HepG2 (cell line): ENCODE measurements around the gene HMGCS2. TPM values are rescaled to one million over a fixed set of nuclear protein-coding genes. Genes with fewer than 3 reads are reported as not detected.

Experiments
- ASH2L ChIP-seq: fragments of 300-600, 200-600 bp; sonication (generic); IDR thresholded peaks from 2 replicates; pipeline ENCODE4 v1.7.0; 2017; ENCODE audit warnings: low read depth, mild to moderate bottlenecking, moderate library complexity, mixed read lengths, low read length; ENCODE audit not compliant: insufficient read length
- DPF2 ChIP-seq: sonication (generic); formaldehyde crosslinking; IDR thresholded peaks from 2 replicates; pipeline ENCODE4 v1.4.0; 2020; ENCODE audit warnings: mild to moderate bottlenecking, low read depth, missing genetic modification reagents, borderline replicate concordance
- FOXA3 ChIP-seq: IDR thresholded peaks from 2 replicates; pipeline ENCODE4 v1.6.1; 2016; ENCODE audit warnings: missing genetic modification reagents, missing compliant biosample characterization
- FOXM1 ChIP-seq: sonication (generic); formaldehyde crosslinking; IDR thresholded peaks from 2 replicates; pipeline ENCODE4 v1.5.0; 2020; ENCODE audit warnings: missing genetic modification reagents
- HNF4A ChIP-seq: sonication (generic); formaldehyde crosslinking; IDR thresholded peaks from 2 replicates; pipeline ENCODE4 v1.4.0; 2020; ENCODE audit warnings: missing genetic modification reagents
- IRF9 ChIP-seq: sonication (generic); formaldehyde crosslinking; IDR thresholded peaks from 2 replicates; pipeline ENCODE4 v1.8.0; 2022; ENCODE audit warnings: missing genetic modification reagents, mild to moderate bottlenecking, borderline replicate concordance
- PAXIP1 ChIP-seq: sonication (generic); formaldehyde crosslinking; conservative IDR thresholded peaks from 2 replicates; pipeline ENCODE4 v1.4.0; 2020; ENCODE audit warnings: mild to moderate bottlenecking, missing genetic modification reagents, moderate library complexity
- SP4 ChIP-seq: sonication (generic); formaldehyde crosslinking; IDR thresholded peaks from 2 replicates; pipeline ENCODE4 v1.8.1; 2023; ENCODE audit warnings: mild to moderate bottlenecking, missing genetic modification reagents
- ZNF597 ChIP-seq: sonication (generic); formaldehyde crosslinking; IDR thresholded peaks from 2 replicates; pipeline ENCODE4 v1.5.0; 2020; ENCODE audit warnings: missing genetic modification reagents
- ZNF766 ChIP-seq: sonication (generic); formaldehyde crosslinking; IDR thresholded peaks from 2 replicates; pipeline ENCODE4 v1.5.0; 2020; ENCODE audit warnings: missing genetic modification reagents, borderline replicate concordance
- polyA plus RNA-seq, 8 experiments: library from polyadenylated mRNA; depleted of rRNA in 3 of 8; stranded (reverse) in 7 of 8; unstranded in 1 of 8; fragments of >200 nt; fragmentation: Illumina TruSeq in 4 of 8; extraction: Trizol in 4 of 8; gene quantifications; 2 replicates each; pipeline versions ENCODE4 v1.2.1 to v1.2.3, GENCODE V29; 2011 to 2016; ENCODE audit warnings: low read depth in 4 of 8, missing spikeins in 1 of 8, mixed read lengths in 1 of 8; ENCODE audit not compliant: insufficient read depth in 1 of 8
- total RNA-seq, 5 experiments: library from RNA; depleted of rRNA; stranded (reverse); fragments of >200 nt; fragmentation: Illumina TruSeq; extraction: Trizol; gene quantifications; 2 replicates each; pipeline ENCODE4 v1.2.3, GENCODE V29; 2016; ENCODE audit warnings: low read depth in 1 of 5

Gene HMGCS2
- total and polyA plus RNA-seq, 2 of the 13 experiments (the other 11 are each of a cell fraction or from before 2014, with no cell fraction given) = 0.44 to 1.5 TPM

GRCh38 chr1:119790451-119791198 lies 21.9 kb upstream of the HMGCS2 start (continued):
- no peak for TF ChIP-seq IRF9
- peak; percentile 49 for TF ChIP-seq FOXA3 (CRISPR knock-in tag)
- no peak for TF ChIP-seq ZNF766
- peak; percentile 66 for TF ChIP-seq HNF4A (CRISPR knock-in tag)
- no peak for TF ChIP-seq ASH2L
- TF ChIP-seq DPF2 (CRISPR knock-in tag) = 0 out of 2 replicates have a peak, but pooled peaks have one; percentile 24
- TF ChIP-seq FOXM1 (CRISPR knock-in tag) = no peak
- no peak for TF ChIP-seq SP4 (CRISPR knock-in tag)
- TF ChIP-seq ZNF597 = no peak
- peak; percentile 89 for TF ChIP-seq PAXIP1 (CRISPR knock-in tag)
